PFSK-1 (cell line): ENCODE data around the gene PBX3.

Experiments used
- FOXP2 ChIP-seq: optimal IDR thresholded peaks from 2 replicates; pipeline ENCODE3; 2011; ENCODE audit warnings: borderline replicate concordance, control low read depth, inconsistent platforms; ENCODE audit not compliant: insufficient read depth; ENCODE audit errors: extremely low read length, extremely low read depth
- POLR2AphosphoS5 ChIP-seq: IDR thresholded peaks from 2 replicates; pipeline ENCODE4 v1.6.1; 2012; ENCODE audit warnings: low read depth, mild to moderate bottlenecking, control low read depth, low read length, moderate library complexity
- SIN3A ChIP-seq: IDR thresholded peaks from 2 replicates; pipeline ENCODE4 v1.6.1; 2012; ENCODE audit warnings: mild to moderate bottlenecking, low read length, moderate library complexity, borderline replicate concordance; ENCODE audit not compliant: insufficient read depth
- TAF1 ChIP-seq: IDR thresholded peaks from 2 replicates; pipeline ENCODE4 v1.6.1; 2012; ENCODE audit warnings: low read length, control low read depth, borderline replicate concordance; ENCODE audit not compliant: insufficient read depth
- TF ChIP-seq, protein P1 (sequence below), 2 experiments: IDR thresholded peaks; 2 replicates each; pipeline versions ENCODE4 v1.6.1 to v1.8.0; 2011 to 2012; ENCODE audit warnings: low read depth in 2 of 2, low read length in 2 of 2, control low read depth in 1 of 2, inconsistent platforms in 1 of 2, mild to moderate bottlenecking in 1 of 2, moderate library complexity in 1 of 2; ENCODE audit not compliant: insufficient read depth in 1 of 2

Gene PBX3

DNA sequence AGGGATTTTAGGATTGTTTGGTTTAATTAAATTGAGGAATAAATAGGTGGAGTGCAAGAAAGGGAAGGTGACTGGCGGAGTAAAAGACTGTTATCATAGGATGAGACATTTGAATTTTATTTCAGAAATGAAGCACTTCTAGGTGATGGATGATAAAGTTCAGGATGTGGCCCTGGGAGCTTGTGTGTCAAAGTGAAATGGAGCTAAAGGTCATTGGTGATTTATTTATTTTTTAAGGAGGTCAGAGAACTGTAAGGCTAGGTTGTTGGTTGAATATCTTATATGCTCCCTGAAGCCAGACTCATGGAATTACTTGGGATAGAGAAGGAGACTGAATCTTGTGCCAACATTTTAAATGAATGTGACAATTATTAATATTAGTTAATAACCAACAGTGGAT, 40.5 kb downstream of the PBX3 start:
- no peak for TF ChIP-seq POLR2AphosphoS5
- no peak for TF ChIP-seq FOXP2
- no peak for TF ChIP-seq TAF1
- TF ChIP-seq SIN3A: no peak
- TF ChIP-seq, protein P1, sequence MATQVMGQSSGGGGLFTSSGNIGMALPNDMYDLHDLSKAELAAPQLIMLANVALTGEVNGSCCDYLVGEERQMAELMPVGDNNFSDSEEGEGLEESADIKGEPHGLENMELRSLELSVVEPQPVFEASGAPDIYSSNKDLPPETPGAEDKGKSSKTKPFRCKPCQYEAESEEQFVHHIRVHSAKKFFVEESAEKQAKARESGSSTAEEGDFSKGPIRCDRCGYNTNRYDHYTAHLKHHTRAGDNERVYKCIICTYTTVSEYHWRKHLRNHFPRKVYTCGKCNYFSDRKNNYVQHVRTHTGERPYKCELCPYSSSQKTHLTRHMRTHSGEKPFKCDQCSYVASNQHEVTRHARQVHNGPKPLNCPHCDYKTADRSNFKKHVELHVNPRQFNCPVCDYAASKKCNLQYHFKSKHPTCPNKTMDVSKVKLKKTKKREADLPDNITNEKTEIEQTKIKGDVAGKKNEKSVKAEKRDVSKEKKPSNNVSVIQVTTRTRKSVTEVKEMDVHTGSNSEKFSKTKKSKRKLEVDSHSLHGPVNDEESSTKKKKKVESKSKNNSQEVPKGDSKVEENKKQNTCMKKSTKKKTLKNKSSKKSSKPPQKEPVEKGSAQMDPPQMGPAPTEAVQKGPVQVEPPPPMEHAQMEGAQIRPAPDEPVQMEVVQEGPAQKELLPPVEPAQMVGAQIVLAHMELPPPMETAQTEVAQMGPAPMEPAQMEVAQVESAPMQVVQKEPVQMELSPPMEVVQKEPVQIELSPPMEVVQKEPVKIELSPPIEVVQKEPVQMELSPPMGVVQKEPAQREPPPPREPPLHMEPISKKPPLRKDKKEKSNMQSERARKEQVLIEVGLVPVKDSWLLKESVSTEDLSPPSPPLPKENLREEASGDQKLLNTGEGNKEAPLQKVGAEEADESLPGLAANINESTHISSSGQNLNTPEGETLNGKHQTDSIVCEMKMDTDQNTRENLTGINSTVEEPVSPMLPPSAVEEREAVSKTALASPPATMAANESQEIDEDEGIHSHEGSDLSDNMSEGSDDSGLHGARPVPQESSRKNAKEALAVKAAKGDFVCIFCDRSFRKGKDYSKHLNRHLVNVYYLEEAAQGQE (IDR thresholded peaks at IDR 0.05; ENCODE audit: insufficient read depth in 1 of 2, low read depth in 2 of 2, low read length in 2 of 2): no peak

- no peak for TF ChIP-seq TAF1
- TF ChIP-seq SIN3A: no peak
- no peak for TF ChIP-seq POLR2AphosphoS5
- TF ChIP-seq, protein P1 (IDR thresholded peaks at IDR 0.05; ENCODE audit: insufficient read depth in 1 of 2, low read depth in 2 of 2, low read length in 2 of 2): no peak
- TF ChIP-seq FOXP2: no peak
These were observed 42.0 kb downstream of the PBX3 start for GRCh38 chr9:125789196-125789595.

GRCh38 chr9:125794708-125795107, 47.5 kb downstream of the PBX3 start:
- no peak for TF ChIP-seq FOXP2
- TF ChIP-seq, protein P1 (IDR thresholded peaks at IDR 0.05; ENCODE audit: insufficient read depth in 1 of 2, low read depth in 2 of 2, low read length in 2 of 2): no peak
- TF ChIP-seq SIN3A: no peak
- TF ChIP-seq POLR2AphosphoS5: no peak
- no peak for TF ChIP-seq TAF1

- TF ChIP-seq, protein P1 (IDR thresholded peaks at IDR 0.05; ENCODE audit: insufficient read depth in 1 of 2, low read depth in 2 of 2, low read length in 2 of 2): no peak
- TF ChIP-seq TAF1 (no peak), FOXP2 (no peak), SIN3A (no peak), POLR2AphosphoS5 (no peak)
These were observed 48.9 kb downstream of the PBX3 start for GRCh38 chr9:125795970-125796596.

DNA sequence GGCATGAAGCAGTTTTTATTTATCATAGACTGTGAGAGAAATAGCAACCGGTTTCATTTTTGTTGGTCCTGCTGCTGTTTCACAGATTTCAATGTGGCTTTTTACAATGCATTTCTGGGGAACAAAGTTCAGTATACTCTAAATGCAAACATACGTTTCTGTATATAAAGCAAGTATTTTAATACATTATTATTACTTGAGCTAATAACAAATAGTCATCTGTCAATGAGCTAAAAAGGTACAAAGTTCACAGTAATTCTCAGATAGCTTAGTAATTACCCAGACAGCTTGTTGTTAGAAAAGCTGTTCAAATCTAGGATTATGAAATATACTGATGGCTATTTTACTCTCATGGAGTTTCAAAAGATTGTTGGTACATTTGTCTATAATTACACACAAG, 50.8 kb downstream of the PBX3 start:
- no peak for TF ChIP-seq TAF1
- no peak for TF ChIP-seq FOXP2
- TF ChIP-seq, protein P1 (IDR thresholded peaks at IDR 0.05; ENCODE audit: insufficient read depth in 1 of 2, low read depth in 2 of 2, low read length in 2 of 2): no peak
- TF ChIP-seq POLR2AphosphoS5: no peak
- no peak for TF ChIP-seq SIN3A
